Trophoblast cell (in vitro differentiated cells and primary cell): ENCODE results near the gene ATP6V0A4.

Experiments
- DNase-seq, 2 donors: peaks; one replicate each; pipeline ENCODE4 v3.0.0-alpha.2; 2016
- H2AFZ ChIP-seq: 2 replicates; pipeline ENCODE4 v1.6.1; 2013; ENCODE audit warnings: low read length, moderate library complexity, mild to moderate bottlenecking; ENCODE audit not compliant: insufficient read depth, poor library complexity
- H2AK5ac ChIP-seq: 2 replicates; pipeline ENCODE4 v1.6.1; 2013; ENCODE audit warnings: mild to moderate bottlenecking, low read length
- H2BK120ac ChIP-seq: 2 replicates; pipeline ENCODE4 v1.6.1; 2013; ENCODE audit warnings: low read length, mild to moderate bottlenecking, moderate library complexity; ENCODE audit not compliant: insufficient read depth, poor library complexity
- H2BK12ac ChIP-seq: 2 replicates; pipeline ENCODE4 v1.6.1; 2013; ENCODE audit warnings: mild to moderate bottlenecking, low read length, moderate library complexity
- H2BK5ac ChIP-seq: 2 replicates; pipeline ENCODE4 v1.6.1; 2013; ENCODE audit warnings: low read length, low read depth, moderate library complexity, mild to moderate bottlenecking; ENCODE audit not compliant: poor library complexity
- H3K14ac ChIP-seq: 2 replicates; pipeline ENCODE4 v1.6.1; 2013; ENCODE audit warnings: mild to moderate bottlenecking, low read length
- H3K18ac ChIP-seq: 2 replicates; pipeline ENCODE4 v1.6.1; 2013; ENCODE audit warnings: mild to moderate bottlenecking, low read length
- H3K23ac ChIP-seq: 2 replicates; pipeline ENCODE4 v1.6.1; 2013; ENCODE audit warnings: low read length
- H3K27ac ChIP-seq: 2 replicates; pipeline ENCODE4 v1.5.1; 2013; ENCODE audit warnings: low read depth, mild to moderate bottlenecking, inconsistent platforms, low read length, moderate library complexity
- H3K27me3 ChIP-seq: 2 replicates; pipeline ENCODE4 v1.6.1; 2013; ENCODE audit warnings: inconsistent platforms, mild to moderate bottlenecking, low read length, moderate library complexity; ENCODE audit not compliant: insufficient read depth
- H3K36me3 ChIP-seq, 2 experiments: 1 replicate in 1 of 2; 2 replicates in 1 of 2; pipeline ENCODE4 v1.6.1; 2013; ENCODE audit warnings: low read length in 2 of 2, mild to moderate bottlenecking in 2 of 2, moderate library complexity in 1 of 2; ENCODE audit not compliant: insufficient read depth in 2 of 2, control insufficient read depth in 1 of 2
- H3K4ac ChIP-seq: 2 replicates; pipeline ENCODE4 v1.6.1; 2013; ENCODE audit warnings: low read depth, mild to moderate bottlenecking, low read length, moderate library complexity
- H3K4me1 ChIP-seq, 2 experiments: 1 replicate in 1 of 2; 2 replicates in 1 of 2; pipeline ENCODE4 v1.6.1; 2013; ENCODE audit warnings: low read length in 2 of 2, mild to moderate bottlenecking in 2 of 2, moderate library complexity in 1 of 2; ENCODE audit not compliant: insufficient read depth in 2 of 2, control insufficient read depth in 1 of 2
- H3K4me2 ChIP-seq: 2 replicates; pipeline ENCODE4 v1.6.1; 2013; ENCODE audit warnings: inconsistent platforms, mild to moderate bottlenecking, low read length, moderate library complexity
- H3K4me3 ChIP-seq: 2 replicates; pipeline ENCODE4 v1.5.1; 2013; ENCODE audit warnings: mild to moderate bottlenecking, low read depth, low read length, inconsistent platforms
- H3K79me1 ChIP-seq: one replicate; pipeline ENCODE4 v1.6.1; 2013; ENCODE audit warnings: low read length
- H3K79me2 ChIP-seq: 2 replicates; pipeline ENCODE4 v1.6.1; 2013; ENCODE audit warnings: low read length, mild to moderate bottlenecking; ENCODE audit not compliant: control insufficient read depth, insufficient read depth, poor library complexity
- H3K9ac ChIP-seq: 2 replicates; pipeline ENCODE4 v1.6.1; 2013; ENCODE audit warnings: mild to moderate bottlenecking, low read length
- H3K9me3 ChIP-seq: 2 replicates; pipeline ENCODE4 v1.6.1; 2013; ENCODE audit warnings: low read depth, mild to moderate bottlenecking, control low read depth, inconsistent platforms, low read length; ENCODE audit not compliant: insufficient read depth
- H4K12ac ChIP-seq: 2 replicates; pipeline ENCODE4 v1.6.1; 2013; ENCODE audit warnings: low read depth, mild to moderate bottlenecking, low read length, moderate library complexity
- H4K8ac ChIP-seq: 2 replicates; pipeline ENCODE4 v1.6.1; 2013; ENCODE audit warnings: low read depth, mild to moderate bottlenecking, low read length, moderate library complexity
- H4K91ac ChIP-seq: one replicate; pipeline ENCODE4 v1.6.1; 2013; ENCODE audit warnings: low read depth, mild to moderate bottlenecking, low read length, moderate library complexity
- WGBS: extraction: QIAGEN DNeasy Blood & Tissue Kit; methylation state at CpG from one replicate; pipeline ENCODE4 v1.1.7; 2013; ENCODE audit warnings: missing lambda C conversion rate; ENCODE audit not compliant: insufficient read length, insufficient coverage; ENCODE audit errors: extremely low coverage; 5-methylcytosine and 5-hydroxymethylcytosine counted together

The ATP6V0A4 gene

GRCh38 chr7:138838166-138838565 is 40.2 kb upstream of the ATP6V0A4 start:
- Histone ChIP-seq H3K23ac (no peak overlapping the region), H3K27me3 (no peaks in the 10 kb centered on the region), H2BK120ac (no peak overlapping the region), H3K36me3 (peaks cover 17 to 30% of the 10 kb centered on the region in 2 experiments), H3K4me1 (peaks cover 0 to 5% of the 10 kb centered on the region in 2 experiments), H4K8ac (no peak overlapping the region), H4K91ac (no peak overlapping the region), H2AK5ac (no peak overlapping the region), H2BK12ac (no peak overlapping the region), H3K9me3 (no peaks in the 10 kb centered on the region), H3K4me2 (no peak overlapping the region), H3K27ac (no peak overlapping the region), H3K14ac (no peak overlapping the region), H2BK5ac (no peak overlapping the region), H3K4ac (no peak overlapping the region), H3K79me1 (no peaks in the 10 kb centered on the region), H3K18ac (no peak overlapping the region), H3K79me2 (no peaks in the 10 kb centered on the region), H3K9ac (no peak overlapping the region), H3K4me3 (no peak overlapping the region), H4K12ac (no peak overlapping the region), H2AFZ (no peak overlapping the region)
- WGBS, result no CpG with 5 or more reads among the region's 9 CpGs
- DNase-seq, result no peak

- no peak overlapping the region for H3K23ac ChIP-seq
- H2BK120ac ChIP-seq, result no peak overlapping the region
- H2AFZ ChIP-seq, result no peak overlapping the region
- no peak overlapping the region for H4K91ac ChIP-seq
- H3K27me3 ChIP-seq, result no peaks in the 10 kb centered on the region
- H3K4me1 ChIP-seq, result peaks cover 0 to 5% of the 10 kb centered on the region in 2 experiments
- H3K27ac ChIP-seq, result no peak overlapping the region
- H4K8ac ChIP-seq, result no peak overlapping the region
- no peaks in the 10 kb centered on the region for H3K79me1 ChIP-seq
- H4K12ac ChIP-seq, result no peak overlapping the region
- H2BK5ac ChIP-seq, result no peak overlapping the region
- H3K4me3 ChIP-seq, result no peak overlapping the region
- peaks cover 17 to 30% of the 10 kb centered on the region in 2 experiments for H3K36me3 ChIP-seq
- H3K9me3 ChIP-seq, result no peaks in the 10 kb centered on the region
- no peak overlapping the region for H3K4ac ChIP-seq
- WGBS, result no CpG with 5 or more reads among the region's 13 CpGs
- no peak overlapping the region for H3K14ac ChIP-seq
- no peak overlapping the region for H3K9ac ChIP-seq
- no peak overlapping the region for H2BK12ac ChIP-seq
- no peak overlapping the region for H3K18ac ChIP-seq
- no peak overlapping the region for H3K4me2 ChIP-seq
- no peak for DNase-seq
- no peaks in the 10 kb centered on the region for H3K79me2 ChIP-seq
- no peak overlapping the region for H2AK5ac ChIP-seq
Observed at GRCh38 chr7:138837627-138838026, 39.6 kb upstream of the ATP6V0A4 start.

- no peak for DNase-seq
- Histone ChIP-seq H4K8ac (no peak overlapping the region), H3K79me2 (no peaks in the 10 kb centered on the region), H2BK5ac (no peak overlapping the region), H4K91ac (no peak overlapping the region), H3K4me2 (no peak overlapping the region), H3K27ac (no peak overlapping the region), H4K12ac (no peak overlapping the region), H2AFZ (no peak overlapping the region), H3K27me3 (no peaks in the 10 kb centered on the region), H3K18ac (no peak overlapping the region), H3K23ac (no peak overlapping the region), H2AK5ac (no peak overlapping the region), H3K4ac (no peak overlapping the region), H3K9me3 (no peaks in the 10 kb centered on the region), H2BK120ac (no peak overlapping the region), H3K36me3 (peaks cover 15 to 26% of the 10 kb centered on the region in 2 experiments), H3K14ac (no peak overlapping the region), H3K9ac (no peak overlapping the region), H2BK12ac (no peak overlapping the region), H3K4me1 (no peaks in the 10 kb centered on the region), H3K79me1 (no peaks in the 10 kb centered on the region), H3K4me3 (no peak overlapping the region)
- no CpG with 5 or more reads among the region's 11 CpGs for WGBS
Observed at GRCh38 chr7:138835087-138835486, 37.1 kb upstream of the ATP6V0A4 start.

GRCh38 chr7:138834583-138834982 is 36.6 kb upstream of the ATP6V0A4 start:
- Histone ChIP-seq H2BK120ac (no peak overlapping the region), H3K23ac (no peak overlapping the region), H3K79me1 (no peaks in the 10 kb centered on the region), H3K9ac (no peak overlapping the region), H2BK5ac (no peak overlapping the region), H3K9me3 (no peaks in the 10 kb centered on the region), H4K91ac (no peak overlapping the region), H4K8ac (no peak overlapping the region), H2AFZ (no peak overlapping the region), H3K79me2 (no peaks in the 10 kb centered on the region), H3K18ac (no peak overlapping the region), H2BK12ac (no peak overlapping the region), H3K4me2 (no peak overlapping the region), H3K4me1 (no peaks in the 10 kb centered on the region), H3K27ac (no peak overlapping the region), H3K27me3 (no peaks in the 10 kb centered on the region), H3K14ac (no peak overlapping the region), H3K4me3 (no peak overlapping the region), H3K36me3 (peaks cover 11 to 24% of the 10 kb centered on the region in 2 experiments), H3K4ac (no peak overlapping the region), H4K12ac (no peak overlapping the region), H2AK5ac (no peak overlapping the region)
- no peak for DNase-seq
- no CpG with 5 or more reads among the region's 9 CpGs for WGBS
